Activated T-helper 1 cell treated with anti-CD3 and anti-CD28 coated beads, Interleukin-12 subunit alpha, Interleukin-12 subunit beta, Interleukin-2, Interleukin-4 antibody, amounts not matched to agents 30 ng/mL and 10 ng/mL and 1 ng/mL, durations not matched to agents 14 hours and 24 hours and 36 hours (primary cell): ENCODE data around the gene TBC1D8. TPM values are rescaled to one million over a fixed set of nuclear protein-coding genes. Genes with fewer than 3 reads are reported as not detected.

ENCODE experiments used
- DNase-seq: peaks from one replicate; pipeline ENCODE4 v3.0.0; 2021; ENCODE audit warnings: low spot score
- H3K27ac Mint-ChIP-seq: one replicate; pipeline ENCODE4 v1.8.0; 2021; ENCODE audit warnings: mild to moderate bottlenecking, mixed read lengths
- H3K27me3 Mint-ChIP-seq: one replicate; pipeline ENCODE4 v1.8.0; 2022; ENCODE audit warnings: mild to moderate bottlenecking, moderate library complexity, mixed read lengths; ENCODE audit not compliant: insufficient read depth
- H3K36me3 Mint-ChIP-seq: one replicate; pipeline ENCODE4 v1.8.0; 2021; ENCODE audit warnings: low read depth, mixed read lengths
- H3K4me1 Mint-ChIP-seq: one replicate; pipeline ENCODE4 v1.8.0; 2021; ENCODE audit warnings: low read depth, mixed read lengths
- H3K4me3 Mint-ChIP-seq: one replicate; pipeline ENCODE4 v1.8.0; 2021; ENCODE audit warnings: mild to moderate bottlenecking, moderate library complexity, mixed read lengths
- H3K9me3 Mint-ChIP-seq: one replicate; pipeline ENCODE4 v1.8.0; 2021; ENCODE audit warnings: mixed read lengths
- intact Hi-C: fragments of 100-400 bp; cut with micrococcal nuclease; formaldehyde crosslinking; loops from one replicate; pipeline ENCODE4 v1.15.1; 2024
- total RNA-seq: library from RNA; stranded (reverse); gene quantifications from 2 replicates; pipeline ENCODE4 v1.2.3, GENCODE V29; 2022

TBC1D8 gene
- total RNA-seq, 1 donor from 2014 or later: 1.1 TPM

- H3K36me3 Mint-ChIP-seq: no peaks in the 10 kb centered on the region
- H3K27me3 Mint-ChIP-seq: peaks cover 5% of the 10 kb centered on the region
- H3K9me3 Mint-ChIP-seq: no peaks in the 10 kb centered on the region
- intact Hi-C loops: no loop called here
- H3K27ac Mint-ChIP-seq: no peak overlapping the region
- H3K4me1 Mint-ChIP-seq: no peaks in the 10 kb centered on the region
- no peak overlapping the region for H3K4me3 Mint-ChIP-seq
- no peak for DNase-seq
These were observed 41.6 kb downstream of the TBC1D8 start for GRCh38 chr2:101109451-101110118.

- Mint-ChIP-seq H3K9me3 (no peaks in the 10 kb centered on the region), H3K36me3 (no peaks in the 10 kb centered on the region), H3K4me1 (no peaks in the 10 kb centered on the region), H3K4me3 (no peak overlapping the region), H3K27me3 (peaks cover 7% of the 10 kb centered on the region), H3K27ac (no peak overlapping the region)
- intact Hi-C loops: no loop called here
- DNase-seq: no peak
These were observed 42.8 kb downstream of the TBC1D8 start for GRCh38 chr2:101108357-101108756.

DNA sequence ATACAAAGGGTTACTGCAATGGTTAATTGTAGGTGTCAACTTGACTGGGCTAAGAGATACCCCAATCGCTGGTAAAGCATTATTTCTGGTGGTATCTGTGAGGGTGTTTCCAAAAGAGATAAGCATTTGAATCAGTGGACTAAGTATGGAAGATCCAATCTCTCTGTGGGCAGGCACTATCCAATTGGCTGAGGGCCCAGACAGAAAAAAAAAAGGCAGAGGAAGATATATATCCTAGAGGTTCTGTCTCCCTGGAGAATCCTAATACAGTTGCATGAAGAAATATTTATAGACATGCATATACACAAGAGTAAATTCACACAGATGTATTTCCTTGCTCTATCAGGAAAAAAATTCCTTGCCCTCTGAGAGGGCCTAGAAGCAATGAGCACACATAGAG is 43.9 kb downstream of the TBC1D8 start:
- DNase-seq: no peak
- Mint-ChIP-seq H3K36me3 (no peaks in the 10 kb centered on the region), H3K4me1 (no peaks in the 10 kb centered on the region), H3K27ac (no peak overlapping the region), H3K27me3 (peaks cover 9% of the 10 kb centered on the region), H3K4me3 (no peak overlapping the region), H3K9me3 (peaks cover 9% of the 10 kb centered on the region)
- intact Hi-C loops: no loop called here

DNA sequence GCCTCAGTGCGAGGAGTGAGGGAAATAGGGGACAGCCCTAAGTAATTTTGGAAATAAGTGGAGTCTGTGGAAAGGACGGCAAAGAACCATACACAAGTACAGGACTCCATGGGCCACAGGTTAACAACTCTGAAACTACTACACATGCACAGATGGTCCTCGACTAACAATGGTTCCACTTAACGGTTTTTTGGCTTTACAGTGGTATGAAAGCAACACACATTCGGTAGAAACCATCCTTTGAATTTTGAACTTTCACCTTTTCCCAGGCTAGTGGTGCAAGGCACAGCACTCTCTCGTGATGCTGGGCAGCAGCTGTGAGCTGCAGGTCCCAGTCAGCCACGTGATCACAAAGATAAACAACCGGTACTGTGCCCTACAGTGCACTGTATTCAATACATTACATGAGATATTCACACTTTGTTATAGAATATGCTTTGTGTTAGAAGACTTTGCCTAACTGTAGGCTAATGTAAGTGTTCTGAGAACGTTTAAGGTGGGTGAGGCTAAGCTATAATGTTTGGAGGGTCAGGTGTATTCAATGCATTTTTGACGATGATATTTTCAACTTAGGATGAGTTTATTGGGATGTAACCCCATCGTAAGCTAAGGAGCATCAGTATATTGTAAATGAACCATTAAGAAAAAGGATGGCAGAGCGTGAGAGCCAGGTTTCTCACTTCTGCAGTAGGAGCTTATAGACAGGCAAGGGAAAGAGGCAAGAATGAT is 44.6 kb downstream of the TBC1D8 start:
- H3K4me3 Mint-ChIP-seq: no peak overlapping the region
- no peak for DNase-seq
- peaks cover 9% of the 10 kb centered on the region for H3K9me3 Mint-ChIP-seq
- peaks cover 9% of the 10 kb centered on the region for H3K27me3 Mint-ChIP-seq
- intact Hi-C loops: no loop called here
- no peaks in the 10 kb centered on the region for H3K36me3 Mint-ChIP-seq
- no peak overlapping the region for H3K27ac Mint-ChIP-seq
- H3K4me1 Mint-ChIP-seq: no peaks in the 10 kb centered on the region

- Mint-ChIP-seq H3K4me1 (no peaks in the 10 kb centered on the region), H3K36me3 (no peaks in the 10 kb centered on the region), H3K4me3 (no peak overlapping the region), H3K9me3 (peaks cover 11% of the 10 kb centered on the region), H3K27me3 (peaks cover 9% of the 10 kb centered on the region), H3K27ac (no peak overlapping the region)
- intact Hi-C loops: no loop called here
- DNase-seq: no peak
These were observed 45.5 kb downstream of the TBC1D8 start for GRCh38 chr2:101105654-101106053.

GRCh38 chr2:101097638-101098037 is 53.5 kb downstream of the TBC1D8 start:
- peaks cover 5% of the 10 kb centered on the region for H3K27me3 Mint-ChIP-seq
- H3K4me3 Mint-ChIP-seq: no peak overlapping the region
- intact Hi-C loops: no loop called here

DNA sequence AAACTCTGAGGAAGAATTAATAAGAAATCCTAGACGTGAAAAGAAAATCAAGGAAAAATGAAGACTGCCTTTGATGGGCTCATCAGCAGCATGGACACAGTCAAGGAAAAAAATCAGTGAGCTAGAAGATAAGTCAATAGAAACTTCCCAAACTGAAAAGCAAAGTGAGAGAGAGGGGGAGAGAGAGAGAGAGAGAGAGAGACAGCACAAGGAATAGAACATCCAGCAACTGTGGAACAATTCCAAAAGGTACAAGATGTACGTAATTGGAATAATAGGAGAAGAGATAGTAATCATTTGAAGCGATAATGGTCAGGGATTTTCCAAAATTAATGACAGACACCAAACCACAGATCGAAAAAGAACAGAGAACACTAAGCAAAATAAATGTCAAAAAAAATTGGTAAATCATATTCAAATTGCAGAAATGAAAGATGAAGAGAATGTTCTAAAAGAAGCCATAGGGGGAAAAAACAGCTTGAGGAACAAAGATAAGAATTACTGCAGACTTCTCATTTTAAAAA is 54.5 kb downstream of the TBC1D8 start:
- intact Hi-C loops: no loop called here
- Mint-ChIP-seq H3K4me3 (no peak overlapping the region), H3K36me3 (no peaks in the 10 kb centered on the region), H3K27ac (no peak overlapping the region), H3K9me3 (peaks cover 18% of the 10 kb centered on the region), H3K27me3 (peaks cover 5% of the 10 kb centered on the region), H3K4me1 (no peaks in the 10 kb centered on the region)
- DNase-seq: no peak

More at GRCh38 chr2:101097638-101098037, 53.5 kb downstream of the TBC1D8 start:
- Mint-ChIP-seq H3K9me3 (peaks cover 22% of the 10 kb centered on the region), H3K27ac (no peak overlapping the region), H3K4me1 (no peaks in the 10 kb centered on the region), H3K36me3 (no peaks in the 10 kb centered on the region)
- no peak for DNase-seq

DNA sequence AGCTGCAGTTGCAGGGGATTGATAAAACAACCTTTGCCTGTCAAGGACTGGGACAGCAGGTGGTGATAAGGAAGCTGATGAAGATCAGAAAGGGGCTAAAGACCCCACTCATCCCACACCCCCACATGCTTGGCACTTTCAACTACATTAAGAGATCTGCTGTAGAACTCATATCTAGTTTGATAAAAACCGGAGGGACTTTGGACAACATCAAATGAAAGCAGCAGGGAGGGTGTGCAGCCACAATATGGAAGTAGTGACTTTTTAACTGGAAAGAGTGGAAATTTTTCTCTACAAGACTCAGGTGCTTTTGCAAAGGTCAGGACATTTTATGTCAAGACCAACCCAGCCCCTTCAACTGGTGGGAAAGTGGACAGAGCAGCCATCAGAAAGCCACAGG is 56.8 kb downstream of the TBC1D8 start:
- intact Hi-C loops: no loop called here
- Mint-ChIP-seq H3K9me3 (peaks cover 14% of the 10 kb centered on the region), H3K27ac (no peak overlapping the region), H3K4me3 (no peak overlapping the region), H3K4me1 (no peaks in the 10 kb centered on the region), H3K27me3 (peaks cover 5% of the 10 kb centered on the region), H3K36me3 (no peaks in the 10 kb centered on the region)
- DNase-seq: no peak

DNA sequence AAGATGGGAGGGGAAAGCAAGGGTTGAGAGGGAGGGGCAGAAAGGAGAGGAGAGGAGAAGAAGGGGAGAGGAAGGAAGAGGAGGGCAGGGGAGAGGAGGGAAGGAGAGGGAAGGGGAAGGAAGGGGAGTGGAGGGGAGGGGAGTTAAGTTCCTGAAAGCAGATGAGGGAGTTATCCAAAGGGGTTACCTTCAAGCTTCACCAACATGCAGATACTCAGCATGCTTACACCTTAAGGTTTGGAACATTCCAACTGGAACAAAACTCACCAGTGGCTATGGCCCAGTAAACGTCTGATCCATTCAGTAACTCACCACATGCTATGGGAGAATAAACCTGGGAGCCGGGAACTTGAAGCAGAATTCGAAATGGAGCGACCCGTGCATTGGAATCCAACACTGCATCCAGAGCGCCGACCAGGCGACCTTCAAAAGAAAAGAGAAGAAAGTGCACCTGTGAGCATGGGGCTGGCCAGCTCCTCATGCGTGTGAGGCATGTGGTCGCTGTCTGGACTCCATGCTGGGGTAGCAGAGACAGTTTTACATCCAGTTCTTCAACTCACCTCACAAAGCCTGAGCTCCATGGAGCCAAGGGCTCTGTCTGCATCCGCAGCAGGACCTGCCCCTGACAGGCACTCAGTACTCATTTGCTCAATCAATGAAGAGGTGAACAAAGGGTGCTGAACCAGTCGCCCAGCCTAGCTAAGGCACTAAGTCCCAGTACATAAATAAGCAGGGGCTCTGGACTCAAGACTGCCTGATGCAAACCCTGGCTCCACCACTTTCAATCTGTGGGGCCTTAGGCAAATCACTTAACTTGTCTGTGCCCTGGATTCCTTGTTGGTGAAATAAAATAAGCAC is 61.0 kb downstream of the TBC1D8 start:
- intact Hi-C loops: no loop called here
- DNase-seq: no peak
- Mint-ChIP-seq H3K27me3 (peaks cover 3% of the 10 kb centered on the region), H3K4me1 (no peaks in the 10 kb centered on the region), H3K36me3 (no peaks in the 10 kb centered on the region), H3K27ac (no peak overlapping the region), H3K9me3 (no peaks in the 10 kb centered on the region), H3K4me3 (no peak overlapping the region)

GRCh38 chr2:101089419-101089818 is 61.8 kb downstream of the TBC1D8 start:
- H3K36me3 Mint-ChIP-seq: no peaks in the 10 kb centered on the region
- intact Hi-C loops: no loop called here
- peaks cover 3% of the 10 kb centered on the region for H3K27me3 Mint-ChIP-seq
- H3K27ac Mint-ChIP-seq: no peak overlapping the region
- no peaks in the 10 kb centered on the region for H3K9me3 Mint-ChIP-seq
- no peaks in the 10 kb centered on the region for H3K4me1 Mint-ChIP-seq
- DNase-seq: no peak
- no peak overlapping the region for H3K4me3 Mint-ChIP-seq

DNA sequence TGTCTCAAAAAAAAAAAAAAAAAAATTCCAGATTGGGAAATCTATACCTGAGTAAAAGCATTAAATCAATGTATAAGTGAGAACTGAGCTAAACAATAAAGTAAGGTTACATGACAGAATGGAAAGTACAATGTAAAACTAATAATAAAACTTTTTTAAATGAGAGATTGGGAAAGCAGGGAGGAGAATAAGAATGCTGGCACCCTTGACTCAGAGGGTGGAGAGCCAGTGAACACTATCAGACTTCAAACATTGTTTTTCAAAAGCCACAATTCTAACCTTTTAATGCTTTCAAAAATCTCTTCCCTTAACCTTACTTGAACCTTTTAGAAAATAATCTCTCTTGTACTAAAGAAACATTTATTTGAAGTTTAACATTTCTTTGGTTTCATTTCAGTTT is 63.5 kb downstream of the TBC1D8 start:
- Mint-ChIP-seq H3K9me3 (no peaks in the 10 kb centered on the region), H3K36me3 (no peaks in the 10 kb centered on the region), H3K27me3 (peaks cover 3% of the 10 kb centered on the region), H3K27ac (no peak overlapping the region), H3K4me1 (no peaks in the 10 kb centered on the region), H3K4me3 (no peak overlapping the region)
- intact Hi-C loops: no loop called here
- DNase-seq: no peak

- H3K36me3 Mint-ChIP-seq: no peaks in the 10 kb centered on the region
- intact Hi-C loops: no loop called here
- H3K4me1 Mint-ChIP-seq: no peaks in the 10 kb centered on the region
- peaks cover 6% of the 10 kb centered on the region for H3K27me3 Mint-ChIP-seq
- H3K9me3 Mint-ChIP-seq: no peaks in the 10 kb centered on the region
- H3K27ac Mint-ChIP-seq: no peak overlapping the region
- no peak for DNase-seq
- H3K4me3 Mint-ChIP-seq: no peak overlapping the region
These were observed 67.6 kb downstream of the TBC1D8 start for GRCh38 chr2:101083613-101084012.

DNA sequence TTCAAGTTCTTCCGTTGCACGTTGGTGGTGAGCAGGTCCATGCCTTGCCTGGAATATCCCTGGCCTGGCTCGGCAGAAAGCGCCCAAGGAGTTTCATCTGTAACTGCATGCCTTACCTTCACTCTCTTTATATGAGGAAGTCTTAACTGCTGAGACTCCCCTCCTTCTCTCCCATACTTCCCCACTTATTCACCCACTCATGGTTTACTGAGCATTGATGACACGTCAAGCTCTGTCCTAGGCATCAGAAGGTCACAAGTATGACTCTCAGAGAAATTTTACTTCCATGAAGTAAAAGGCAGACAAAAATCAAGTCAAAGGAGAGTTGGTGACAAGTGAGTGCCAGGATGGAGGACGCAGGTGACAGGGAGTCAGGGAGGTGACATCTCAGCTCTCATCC is 68.2 kb downstream of the TBC1D8 start:
- Mint-ChIP-seq H3K27me3 (peaks cover 4% of the 10 kb centered on the region), H3K9me3 (no peaks in the 10 kb centered on the region), H3K4me3 (no peak overlapping the region), H3K36me3 (no peaks in the 10 kb centered on the region), H3K4me1 (no peaks in the 10 kb centered on the region), H3K27ac (no peak overlapping the region)
- intact Hi-C loops: no loop called here
- DNase-seq: no peak
